WERI-Rb-1 (cell line): ENCODE data around the gene DARS1.
A peak's percentile ranks its signal among the peaks of the same experiment; 100 is the strongest.

Experiments used
- DNase-seq: peaks from one replicate; pipeline ENCODE4 v3.0.0-alpha.2; 2020
- H3K27ac ChIP-seq: fragments of 250-450 bp; sonication (Bioruptor Pico); 2 replicates; pipeline ENCODE4 v1.5.1; 2020; ENCODE audit warnings: mild to moderate bottlenecking, moderate library complexity
- H3K27me3 ChIP-seq: fragments of 250-450 bp; sonication (Bioruptor Pico); 2 replicates; pipeline ENCODE4 v1.5.1; 2021; ENCODE audit warnings: mild to moderate bottlenecking, low read depth, moderate library complexity; ENCODE audit not compliant: insufficient read depth, severe bottlenecking
- H3K36me3 ChIP-seq: fragments of 250-450 bp; sonication (Bioruptor Pico); 2 replicates; pipeline ENCODE4 v1.5.1; 2020; ENCODE audit warnings: mild to moderate bottlenecking, moderate library complexity
- H3K4me3 ChIP-seq: 2 replicates; pipeline ENCODE4 v1.5.1; 2011; ENCODE audit warnings: low read depth, mild to moderate bottlenecking, control low read depth, low read length
- H3K9me3 ChIP-seq: fragments of 250-450 bp; sonication (Bioruptor Pico); 2 replicates; pipeline ENCODE4 v1.5.1; 2021; ENCODE audit warnings: mild to moderate bottlenecking, moderate library complexity; ENCODE audit not compliant: severe bottlenecking
- CTCF ChIP-seq: IDR thresholded peaks from 2 replicates; pipeline ENCODE4 v1.5.1; 2011; ENCODE audit warnings: low read depth, mild to moderate bottlenecking, control low read depth, inconsistent platforms, low read length

The DARS1 gene

DNA sequence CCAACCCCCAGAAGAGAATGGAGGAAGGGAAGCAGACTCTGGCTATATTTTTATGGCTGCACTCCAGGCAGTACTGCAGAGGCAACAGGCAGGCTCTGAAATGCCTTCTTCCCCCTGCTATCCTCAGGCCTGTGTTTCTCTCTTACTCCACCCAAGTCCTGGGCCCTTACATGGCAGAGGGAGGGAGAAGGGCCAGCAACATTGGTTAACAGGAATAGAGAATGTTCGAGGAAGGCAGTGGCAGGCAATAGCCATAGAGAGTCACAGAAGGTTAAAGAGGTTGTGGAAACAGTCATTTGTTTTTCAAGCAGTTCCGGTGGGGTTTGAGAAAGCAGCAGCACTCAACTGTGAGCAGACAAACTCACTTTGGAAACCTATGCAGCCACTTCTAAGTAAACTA, 15.1 kb upstream of the DARS1 start:
- Histone ChIP-seq H3K4me3 (no peak overlapping the region), H3K9me3 (peaks cover 2% of the 10 kb centered on the region), H3K27ac (no peak overlapping the region), H3K36me3 (no peaks in the 10 kb centered on the region), H3K27me3 (no peaks in the 10 kb centered on the region)
- no peak for TF ChIP-seq CTCF
- DNase-seq = no peak

- Histone ChIP-seq H3K9me3 (peaks cover 2% of the 10 kb centered on the region), H3K4me3 (no peak overlapping the region), H3K36me3 (no peaks in the 10 kb centered on the region), H3K27ac (no peak overlapping the region), H3K27me3 (no peaks in the 10 kb centered on the region)
- no peak for DNase-seq
- no peak for TF ChIP-seq CTCF
Observed at GRCh38 chr2:135999899-136000298, 14.5 kb upstream of the DARS1 start.

GRCh38 chr2:135998879-135999278, 13.5 kb upstream of the DARS1 start:
- H3K4me3 ChIP-seq = no peak overlapping the region
- TF ChIP-seq CTCF = no peak

GRCh38 chr2:135997380-135997779, 12.0 kb upstream of the DARS1 start:
- Histone ChIP-seq H3K4me3 (no peak overlapping the region), H3K36me3 (no peaks in the 10 kb centered on the region), H3K9me3 (no peaks in the 10 kb centered on the region), H3K27ac (no peak overlapping the region), H3K27me3 (no peaks in the 10 kb centered on the region)
- peak; percentile 47 for TF ChIP-seq CTCF
- peak; percentile 76 for DNase-seq

More at GRCh38 chr2:135998879-135999278, 13.5 kb upstream of the DARS1 start:
- H3K9me3 ChIP-seq = peaks cover 2% of the 10 kb centered on the region
- no peak for DNase-seq
- no peaks in the 10 kb centered on the region for H3K36me3 ChIP-seq
- no peaks in the 10 kb centered on the region for H3K27me3 ChIP-seq
- H3K27ac ChIP-seq = no peak overlapping the region

DNA sequence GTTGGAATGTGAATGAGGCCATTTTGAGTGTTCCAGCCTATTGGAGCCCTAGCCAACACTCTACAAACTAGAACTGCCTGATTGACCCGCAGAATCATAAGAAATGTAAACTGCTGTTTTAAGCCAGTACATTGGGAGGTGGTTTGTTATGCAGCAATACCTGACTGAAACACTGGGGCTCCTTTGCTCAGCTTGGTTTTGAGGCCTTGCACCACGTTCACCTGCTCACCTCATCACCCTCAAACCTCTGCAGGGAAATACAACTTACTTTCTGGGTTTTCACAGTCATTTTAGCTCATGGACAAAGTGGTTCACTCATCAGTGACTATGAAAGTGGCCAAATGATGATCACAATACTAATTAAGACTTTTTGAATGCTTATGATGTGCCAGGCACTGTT, 10.9 kb upstream of the DARS1 start:
- TF ChIP-seq CTCF = no peak
- DNase-seq = no peak
- H3K27ac ChIP-seq = no peak overlapping the region
- no peaks in the 10 kb centered on the region for H3K36me3 ChIP-seq
- H3K27me3 ChIP-seq = no peaks in the 10 kb centered on the region
- H3K9me3 ChIP-seq = no peaks in the 10 kb centered on the region
- no peak overlapping the region for H3K4me3 ChIP-seq

DNA sequence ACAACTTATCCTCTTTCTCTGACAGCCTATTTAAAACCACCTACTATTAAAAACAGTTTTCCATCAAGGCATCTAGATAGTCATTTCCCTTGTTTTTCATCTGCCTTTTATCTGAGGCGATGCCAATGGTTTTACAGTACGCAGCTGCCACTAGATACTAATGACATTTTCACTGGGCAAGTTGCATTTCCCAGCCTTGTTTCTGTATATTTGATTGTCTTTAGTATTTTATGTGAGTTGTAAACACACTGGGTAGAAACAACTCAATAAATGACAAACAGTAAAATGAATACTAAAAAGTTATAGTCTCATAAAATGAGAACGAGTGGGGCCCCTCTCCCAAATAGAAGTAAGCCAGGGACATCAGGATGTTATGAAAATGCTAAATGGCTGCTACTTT, 8.9 kb upstream of the DARS1 start:
- Histone ChIP-seq H3K4me3 (no peak overlapping the region), H3K9me3 (no peaks in the 10 kb centered on the region), H3K27ac (no peak overlapping the region), H3K27me3 (no peaks in the 10 kb centered on the region), H3K36me3 (no peaks in the 10 kb centered on the region)
- TF ChIP-seq CTCF = no peak
- no peak for DNase-seq
